Left ventricle myocardium inferior (tissue), 1 donor: ENCODE results near the gene GDF9. TPM values are rescaled to one million over a fixed set of nuclear protein-coding genes. Genes with fewer than 3 reads are reported as not detected.

Source experiments
- DNase-seq: peaks from one replicate; pipeline ENCODE4 v3.0.0-alpha.2; 2020
- H3K27ac ChIP-seq: fragments of 200-600 bp; replicated peaks from 2 replicates; pipeline ENCODE4 v1.8.0; 2021
- H3K27me3 ChIP-seq: fragments of 200-600 bp; 2 replicates; pipeline ENCODE4 v1.8.0; 2021; ENCODE audit warnings: low read depth
- H3K36me3 ChIP-seq: fragments of 200-600 bp; 2 replicates; pipeline ENCODE4 v1.8.0; 2021
- H3K4me1 ChIP-seq: fragments of 200-600 bp; 2 replicates; pipeline ENCODE4 v1.8.0; 2021
- H3K4me3 ChIP-seq: fragments of 200-600 bp; 2 replicates; pipeline ENCODE4 v1.8.0; 2021; ENCODE audit warnings: mild to moderate bottlenecking, moderate library complexity
- H3K9me3 ChIP-seq: fragments of 200-600 bp; replicated peaks from 2 replicates; pipeline ENCODE4 v1.8.0; 2021
- CTCF ChIP-seq: fragments of 200-600 bp; IDR thresholded peaks from 2 replicates; pipeline ENCODE4 v1.8.0; 2021; ENCODE audit warnings: antibody characterized with exemption, mild to moderate bottlenecking, borderline replicate concordance
- intact Hi-C: fragments of 100-400 bp; cut with micrococcal nuclease; formaldehyde crosslinking; loops from one replicate; pipeline ENCODE4 v1.11.0; 2022
- total RNA-seq: library from RNA; stranded (reverse); fragmentation: NEBNext Ultra II Directional; extraction: Animal tissue kit (Norgen Biotek cat#: 25700); gene quantifications from one replicate; pipeline ENCODE4 v1.2.1, GENCODE V29; 2021
- donor health status: DM: no; HTN: yes; CAD: no; lungs with severe emphysema.

Gene GDF9
- total RNA-seq, 1 donor from 2014 or later, result 0.52 TPM

DNA sequence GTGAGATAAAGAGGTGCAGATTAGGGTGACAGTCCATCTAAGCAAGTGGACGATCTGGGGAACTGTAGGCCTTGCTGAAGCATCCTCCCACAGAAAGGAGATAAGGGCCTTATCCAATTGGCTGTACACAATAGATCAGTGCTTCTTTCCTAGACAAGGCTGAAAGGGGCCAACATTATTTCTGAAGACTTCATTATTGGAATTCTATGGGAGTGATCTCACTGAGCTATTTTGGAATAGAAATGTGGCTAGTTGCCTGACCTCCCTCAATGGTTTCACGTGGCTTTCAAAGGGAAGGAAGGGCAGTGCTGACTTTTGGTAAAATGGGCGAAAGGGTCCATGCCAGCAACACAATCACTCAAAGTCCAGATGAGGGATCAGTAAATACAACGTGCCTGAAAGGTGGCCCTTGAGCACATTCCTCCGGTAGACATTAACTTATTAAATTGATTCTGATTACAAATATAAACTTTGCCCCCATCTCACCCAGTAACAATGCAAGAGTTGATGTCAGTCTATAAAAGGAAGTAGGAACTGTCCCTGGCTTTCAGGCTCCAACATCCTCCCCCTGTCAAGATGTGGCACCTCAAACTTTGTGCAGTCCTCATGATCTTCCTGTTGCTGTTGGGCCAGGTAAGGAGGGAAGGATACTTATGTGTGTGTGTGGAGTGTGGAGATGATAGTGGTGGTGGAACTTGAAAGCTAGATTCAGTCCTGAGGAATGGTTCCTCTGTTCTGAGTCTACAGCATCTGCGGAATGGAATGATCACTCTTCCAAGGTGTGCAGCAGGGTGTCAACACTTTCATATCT lies 7.1 kb upstream of the GDF9 start, which contains the start of gene LEAP2:
TSS of gene LEAP2 (plus strand) at position 550 of the 811 bp plus-strand sequence. CDS start at position 577, 27 bp downstream.
- H3K4me3 ChIP-seq, result no peak within 1 kb of the TSS
- no peaks in the 10 kb centered on the region for H3K9me3 ChIP-seq
- no peak for DNase-seq
- intact Hi-C loops, result no loop called here
- no peak for TF ChIP-seq CTCF
- H3K4me1 ChIP-seq, result peaks cover 63% of the 10 kb centered on the region
- H3K27me3 ChIP-seq, result no peaks in the 10 kb centered on the region
- peak within 1 kb of the TSS; percentile 64 for H3K27ac ChIP-seq
- peaks cover 42% of the 10 kb centered on the region for H3K36me3 ChIP-seq

DNA sequence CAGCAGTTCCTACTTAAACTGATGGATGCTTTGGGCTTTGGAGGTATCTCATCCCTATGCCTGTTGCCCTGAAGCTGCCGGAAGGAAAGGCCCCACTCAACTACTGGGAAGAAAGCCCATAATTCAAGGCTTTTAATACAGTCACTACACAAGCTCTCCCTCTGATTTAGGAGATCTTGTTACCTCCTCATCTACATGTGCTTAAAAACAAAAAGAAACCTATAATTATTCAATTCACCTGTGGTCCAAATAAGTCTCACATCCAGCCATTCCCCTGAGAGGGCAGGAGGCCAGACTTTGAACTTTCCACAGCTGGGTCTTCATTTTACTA lies 6.5 kb upstream of the GDF9 start:
- intact Hi-C loops, result no loop called here
- H3K36me3 ChIP-seq, result peaks cover 44% of the 10 kb centered on the region
- H3K4me1 ChIP-seq, result peaks cover 63% of the 10 kb centered on the region
- no peaks in the 10 kb centered on the region for H3K9me3 ChIP-seq
- no peaks in the 10 kb centered on the region for H3K27me3 ChIP-seq
- no peak for DNase-seq
- peak overlapping the region; percentile 64 for H3K27ac ChIP-seq
- TF ChIP-seq CTCF, result no peak
- H3K4me3 ChIP-seq, result no peak overlapping the region

DNA sequence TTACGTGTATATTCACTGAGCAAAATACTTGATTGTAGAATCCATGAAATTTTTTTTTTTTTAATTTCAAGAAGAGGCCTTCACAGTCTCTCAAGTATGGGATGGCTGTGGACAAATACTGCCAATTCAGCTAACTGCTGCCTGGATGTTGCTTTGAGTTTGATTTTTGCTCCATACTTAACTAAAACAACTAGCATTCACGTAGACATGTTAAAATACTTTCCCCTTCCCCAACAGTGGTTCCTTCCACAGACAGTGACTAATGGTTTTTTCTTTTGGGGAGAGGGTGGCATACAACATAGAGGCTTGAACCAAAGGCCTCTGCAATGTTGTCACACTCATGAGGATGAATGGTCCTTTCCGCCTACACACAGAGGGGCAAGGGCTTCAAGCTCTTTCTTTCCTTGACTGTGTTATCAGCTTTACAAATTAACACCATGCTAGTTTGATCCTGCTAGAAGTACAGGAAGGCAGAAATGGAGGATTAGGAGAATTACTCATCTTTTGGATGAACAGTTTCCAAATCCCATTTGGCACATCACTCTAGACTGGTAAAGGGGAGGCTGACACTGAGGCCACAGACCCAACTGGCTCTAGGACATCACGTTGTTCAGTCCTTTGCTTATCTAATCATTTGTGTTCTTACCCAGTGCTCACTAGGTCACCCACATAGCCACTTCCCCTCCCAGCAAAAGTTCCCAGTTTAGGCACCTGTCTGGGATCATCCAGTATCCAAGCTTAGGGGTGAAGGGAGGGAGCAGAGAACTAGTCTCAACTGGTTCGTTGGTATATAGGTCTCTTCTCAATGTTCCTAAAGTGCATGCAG lies 5.4 kb upstream of the GDF9 start:
- intact Hi-C loops, result no loop called here
- H3K27ac ChIP-seq, result peak overlapping the region; percentile 64
- H3K4me3 ChIP-seq, result no peak overlapping the region
- H3K9me3 ChIP-seq, result no peaks in the 10 kb centered on the region
- H3K4me1 ChIP-seq, result peaks cover 63% of the 10 kb centered on the region
- TF ChIP-seq CTCF, result no peak
- no peaks in the 10 kb centered on the region for H3K27me3 ChIP-seq
- DNase-seq, result no peak
- H3K36me3 ChIP-seq, result peaks cover 47% of the 10 kb centered on the region

- H3K36me3 ChIP-seq, result peaks cover 47% of the 10 kb centered on the region
- H3K27ac ChIP-seq, result no peak overlapping the region
- no peak overlapping the region for H3K4me3 ChIP-seq
- no peak for DNase-seq
- no peaks in the 10 kb centered on the region for H3K27me3 ChIP-seq
- peaks cover 59% of the 10 kb centered on the region for H3K4me1 ChIP-seq
- no peak for TF ChIP-seq CTCF
- H3K9me3 ChIP-seq, result no peaks in the 10 kb centered on the region
- intact Hi-C loops, result no loop called here
Observed at GRCh38 chr5:132870801-132871200, 4.5 kb upstream of the GDF9 start.

DNA sequence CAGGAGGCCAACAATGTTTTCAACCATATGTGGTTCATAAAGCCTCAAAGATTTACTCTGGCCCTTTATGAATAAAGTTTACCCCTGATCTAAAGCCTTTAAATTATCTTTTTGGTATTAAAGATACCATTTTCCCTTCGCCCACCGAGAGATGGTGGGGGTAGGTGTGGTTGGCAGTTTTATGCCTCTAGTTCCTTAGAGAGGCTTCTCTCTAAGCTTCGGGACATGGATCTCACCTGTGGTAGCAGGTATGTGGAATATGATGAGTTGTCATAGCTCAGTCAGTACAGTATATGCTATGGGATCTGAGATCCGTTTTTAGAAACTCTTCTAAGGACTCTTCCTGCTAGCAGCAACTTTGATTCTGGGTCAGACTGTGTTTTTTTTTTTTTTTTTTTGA lies 2.5 kb upstream of the GDF9 start:
- peaks cover 40% of the 10 kb centered on the region for H3K36me3 ChIP-seq
- TF ChIP-seq CTCF, result no peak
- no peaks in the 10 kb centered on the region for H3K9me3 ChIP-seq
- H3K4me3 ChIP-seq, result no peak overlapping the region
- H3K27ac ChIP-seq, result no peak overlapping the region
- no peaks in the 10 kb centered on the region for H3K27me3 ChIP-seq
- peaks cover 63% of the 10 kb centered on the region for H3K4me1 ChIP-seq
- DNase-seq, result no peak
- intact Hi-C loops, result no loop called here
